Upper lobe of right lung (tissue), 1 donor: ENCODE results near the gene STK32B. TPM values are rescaled to one million over a fixed set of nuclear protein-coding genes. Genes with fewer than 3 reads are reported as not detected.

Experiments
- ATAC-seq: fragments of 200-7000 bp; cut with Tn5 transposase; one replicate; pipeline ENCODE4 v1.9.1; 2020; ENCODE audit warnings: mild to moderate bottlenecking, moderate library complexity
- DNase-seq: peaks from one replicate; pipeline ENCODE4 v3.0.0-alpha.2; 2020
- H3K27ac ChIP-seq: fragments of 200-600 bp; one replicate; pipeline ENCODE4 v1.8.0; 2022
- H3K27me3 ChIP-seq: fragments of 200-600 bp; one replicate; pipeline ENCODE4 v1.8.0; 2022; ENCODE audit warnings: mild to moderate bottlenecking
- H3K36me3 ChIP-seq: fragments of 200-600 bp; one replicate; pipeline ENCODE4 v1.8.0; 2022
- H3K4me1 ChIP-seq: fragments of 200-600 bp; one replicate; pipeline ENCODE4 v1.8.0; 2022
- H3K4me3 ChIP-seq: fragments of 200-600 bp; one replicate; pipeline ENCODE4 v1.8.0; 2022; ENCODE audit warnings: mild to moderate bottlenecking
- H3K9me3 ChIP-seq: fragments of 200-600 bp; one replicate; pipeline ENCODE4 v1.8.0; 2022
- intact Hi-C: fragments of 100-400 bp; cut with DNase I; formaldehyde crosslinking; loops from one replicate; pipeline ENCODE4 v1.11.0; 2022
- total RNA-seq: library from RNA; stranded (reverse); fragmentation: NEBNext Ultra II Directional; extraction: Animal tissue kit (Norgen Biotek cat#: 25700); gene quantifications from one replicate; pipeline ENCODE4 v1.2.1, GENCODE V29; 2021
- TF ChIP-seq, protein P1 (sequence below): fragments of 200-600 bp; IDR thresholded peaks from one replicate; pipeline ENCODE4 v1.8.0; 2022; ENCODE audit warnings: antibody characterized with exemption
- donor health status: DM: no; HTN: yes; CAD: no; lungs with severe emphysema.

Gene STK32B
- total RNA-seq, 1 donor from 2014 or later, result 2.8 TPM

- Histone ChIP-seq H3K36me3 (no peaks in the 10 kb centered on the region), H3K27me3 (no peaks in the 10 kb centered on the region), H3K4me3 (no peak overlapping the region), H3K4me1 (no peaks in the 10 kb centered on the region), H3K27ac (no peak overlapping the region), H3K9me3 (no peaks in the 10 kb centered on the region)
- intact Hi-C loops, result no loop called here
- DNase-seq (no peak), ATAC-seq (no peak)
- TF ChIP-seq, protein P1, sequence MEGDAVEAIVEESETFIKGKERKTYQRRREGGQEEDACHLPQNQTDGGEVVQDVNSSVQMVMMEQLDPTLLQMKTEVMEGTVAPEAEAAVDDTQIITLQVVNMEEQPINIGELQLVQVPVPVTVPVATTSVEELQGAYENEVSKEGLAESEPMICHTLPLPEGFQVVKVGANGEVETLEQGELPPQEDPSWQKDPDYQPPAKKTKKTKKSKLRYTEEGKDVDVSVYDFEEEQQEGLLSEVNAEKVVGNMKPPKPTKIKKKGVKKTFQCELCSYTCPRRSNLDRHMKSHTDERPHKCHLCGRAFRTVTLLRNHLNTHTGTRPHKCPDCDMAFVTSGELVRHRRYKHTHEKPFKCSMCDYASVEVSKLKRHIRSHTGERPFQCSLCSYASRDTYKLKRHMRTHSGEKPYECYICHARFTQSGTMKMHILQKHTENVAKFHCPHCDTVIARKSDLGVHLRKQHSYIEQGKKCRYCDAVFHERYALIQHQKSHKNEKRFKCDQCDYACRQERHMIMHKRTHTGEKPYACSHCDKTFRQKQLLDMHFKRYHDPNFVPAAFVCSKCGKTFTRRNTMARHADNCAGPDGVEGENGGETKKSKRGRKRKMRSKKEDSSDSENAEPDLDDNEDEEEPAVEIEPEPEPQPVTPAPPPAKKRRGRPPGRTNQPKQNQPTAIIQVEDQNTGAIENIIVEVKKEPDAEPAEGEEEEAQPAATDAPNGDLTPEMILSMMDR, result no peak
These were observed 452.2 kb downstream of the STK32B start for GRCh38 chr4:5503336-5503936.

DNA sequence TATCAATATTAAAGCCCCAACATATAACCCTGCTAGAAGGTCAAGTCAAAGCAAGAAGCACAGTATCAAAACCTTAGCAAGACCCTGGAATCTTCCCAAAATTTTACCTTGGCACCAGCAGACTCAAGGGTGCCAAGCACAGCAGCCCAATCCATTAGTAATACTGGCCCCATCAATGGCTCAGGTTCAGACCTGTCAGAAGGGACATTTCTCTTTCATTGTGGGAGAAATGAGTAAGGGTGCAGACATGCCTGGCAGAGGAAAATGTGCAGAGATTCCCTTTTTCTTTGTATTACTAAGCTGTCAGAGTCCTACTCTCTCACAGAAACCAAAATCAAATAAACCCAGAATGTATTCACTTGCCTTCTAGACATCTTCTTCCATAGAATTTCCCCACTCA lies 453.2 kb downstream of the STK32B start:
- Histone ChIP-seq H3K27me3 (no peaks in the 10 kb centered on the region), H3K4me1 (no peaks in the 10 kb centered on the region), H3K27ac (no peak overlapping the region), H3K4me3 (no peak overlapping the region), H3K36me3 (no peaks in the 10 kb centered on the region), H3K9me3 (no peaks in the 10 kb centered on the region)
- TF ChIP-seq, protein P1, result no peak
- DNase-seq (no peak), ATAC-seq (no peak)
- intact Hi-C loops, result no loop called here

GRCh38 chr4:5510504-5510903 lies 459.2 kb downstream of the STK32B start:
- no peaks in the 10 kb centered on the region for H3K27me3 ChIP-seq
- no peak for ATAC-seq
- H3K27ac ChIP-seq, result no peak overlapping the region
- no peaks in the 10 kb centered on the region for H3K4me1 ChIP-seq
- H3K36me3 ChIP-seq, result no peaks in the 10 kb centered on the region
- DNase-seq, result no peak
- no peak overlapping the region for H3K4me3 ChIP-seq
- TF ChIP-seq, protein P1, result no peak
- H3K9me3 ChIP-seq, result no peaks in the 10 kb centered on the region
- intact Hi-C loops, result no loop called here

DNA sequence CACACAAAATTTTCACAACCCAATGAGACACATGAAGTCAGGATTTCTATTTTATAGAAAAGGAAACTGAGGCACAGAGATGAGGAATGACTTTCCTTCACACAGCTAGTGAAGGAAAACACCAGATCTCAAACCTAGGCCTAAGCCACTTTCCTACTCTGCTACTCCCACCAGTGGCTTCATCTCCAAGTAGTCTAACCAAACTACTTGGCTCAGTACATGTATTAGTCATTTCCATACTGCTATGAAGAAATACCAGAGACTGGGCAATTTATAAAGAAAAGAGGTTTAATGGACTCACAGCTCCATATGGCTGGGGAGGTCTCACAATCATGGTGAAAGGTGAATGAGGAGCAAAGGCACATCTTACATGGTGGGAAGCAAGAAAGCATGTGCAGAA lies 460.5 kb downstream of the STK32B start:
- Histone ChIP-seq H3K4me1 (no peaks in the 10 kb centered on the region), H3K27ac (no peak overlapping the region), H3K9me3 (no peaks in the 10 kb centered on the region), H3K27me3 (no peaks in the 10 kb centered on the region), H3K36me3 (no peaks in the 10 kb centered on the region), H3K4me3 (no peak overlapping the region)
- ATAC-seq (no peak), DNase-seq (no peak)
- TF ChIP-seq, protein P1, result no peak
- intact Hi-C loops, result no loop called here

GRCh38 chr4:5515646-5516045 lies 464.4 kb downstream of the STK32B start:
- Histone ChIP-seq H3K27ac (no peak overlapping the region), H3K27me3 (no peaks in the 10 kb centered on the region), H3K4me1 (no peaks in the 10 kb centered on the region), H3K4me3 (no peak overlapping the region), H3K36me3 (no peaks in the 10 kb centered on the region), H3K9me3 (no peaks in the 10 kb centered on the region)
- ATAC-seq (no peak), DNase-seq (no peak)
- intact Hi-C loops, result no loop called here
- TF ChIP-seq, protein P1, result no peak

GRCh38 chr4:5517372-5517771 lies 466.1 kb downstream of the STK32B start:
- Histone ChIP-seq H3K4me3 (no peak overlapping the region), H3K27me3 (no peaks in the 10 kb centered on the region), H3K4me1 (no peaks in the 10 kb centered on the region), H3K9me3 (no peaks in the 10 kb centered on the region), H3K27ac (no peak overlapping the region), H3K36me3 (no peaks in the 10 kb centered on the region)
- TF ChIP-seq, protein P1, result no peak
- ATAC-seq (no peak), DNase-seq (no peak)
- intact Hi-C loops, result no loop called here
